Hematopoietic multipotent progenitor cell treated with erythropoietin and hydrocortisone succinate and interleukin-3 and kit ligand, for 17 days (in vitro differentiated cells): ENCODE measurements around the gene BRD4.
"Not testable (repeated sequence)": the region's sequence is repeated elsewhere in the genome, so short reads cannot be mapped to it uniquely, and the experiment has no call there.

Experiments
- DNase-seq: peaks from one replicate; pipeline ENCODE4 v3.0.0-alpha.2; 2015; ENCODE audit warnings: low spot score

The BRD4 gene

DNA sequence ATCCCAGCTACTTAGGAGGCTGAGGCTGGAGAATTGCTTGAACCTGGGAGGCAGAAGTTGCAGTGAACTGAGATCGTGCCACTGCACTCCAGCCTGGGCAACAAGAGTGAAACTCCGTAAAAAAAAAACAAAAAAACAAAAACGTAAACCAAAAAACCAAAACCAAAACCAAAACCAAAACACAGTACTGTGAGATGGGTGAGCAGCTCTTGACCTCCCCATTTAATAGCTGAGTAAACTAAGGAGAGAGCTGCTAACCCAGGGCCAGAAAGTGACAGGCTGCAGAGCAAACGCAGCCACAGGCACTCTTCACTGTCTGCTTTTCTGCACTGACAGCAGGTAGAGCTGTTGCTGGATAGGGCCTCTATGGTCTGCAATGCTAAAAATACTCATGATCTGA, 27.7 kb upstream of the BRD4 start:
- not testable (repeated sequence) for DNase-seq

- DNase-seq: no peak
Observed at GRCh38 chr19:15358918-15359317, 26.6 kb upstream of the BRD4 start.

DNA sequence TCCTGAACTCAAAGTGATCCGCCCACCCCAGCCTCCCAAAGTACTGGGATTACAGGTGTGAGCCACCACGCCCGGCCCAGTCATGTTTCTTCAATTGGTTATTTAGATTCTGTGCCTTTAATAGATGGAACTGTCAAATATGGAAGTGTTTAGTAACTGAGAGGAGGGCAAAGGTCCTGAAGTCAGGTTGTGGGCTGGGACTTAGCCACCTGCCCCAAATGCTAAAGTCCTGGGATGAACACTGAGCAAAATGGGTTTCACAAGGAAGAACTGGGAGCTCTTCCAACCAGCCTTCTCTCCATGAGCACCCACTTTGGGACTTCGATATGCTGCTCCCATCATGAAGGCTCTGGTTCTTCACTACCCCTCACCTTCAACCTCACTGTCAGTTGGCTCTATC, 25.6 kb upstream of the BRD4 start:
- no peak for DNase-seq

GRCh38 chr19:15354566-15355296, 22.4 kb upstream of the BRD4 start:
- no peak for DNase-seq

- DNase-seq: no peak
Observed at GRCh38 chr19:15353908-15354307, 21.6 kb upstream of the BRD4 start.

GRCh38 chr19:15352535-15352934, 20.2 kb upstream of the BRD4 start:
- DNase-seq: not testable (repeated sequence)

- not testable (repeated sequence) for DNase-seq
Observed at GRCh38 chr19:15341328-15341727, 9.0 kb upstream of the BRD4 start.

DNA sequence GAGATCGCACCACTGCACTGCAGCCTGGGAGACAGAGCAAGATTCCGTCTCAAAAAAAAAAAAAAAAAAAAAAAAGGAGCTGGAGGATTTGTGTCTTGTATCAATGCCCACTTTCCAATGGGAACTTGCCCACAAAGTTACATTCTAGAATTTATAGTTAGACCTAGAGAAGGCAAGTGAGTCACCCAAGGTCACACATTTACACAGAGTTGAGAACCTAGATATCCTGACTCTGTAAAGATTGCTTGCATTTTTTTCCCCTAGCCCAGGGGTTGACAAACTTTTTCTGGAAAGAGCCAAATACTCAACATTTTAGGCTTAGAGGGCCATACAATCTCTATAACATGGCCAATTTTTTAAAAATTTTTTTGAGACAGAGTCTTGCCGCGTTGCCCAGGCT, 7.7 kb upstream of the BRD4 start:
- DNase-seq: no peak

DNA sequence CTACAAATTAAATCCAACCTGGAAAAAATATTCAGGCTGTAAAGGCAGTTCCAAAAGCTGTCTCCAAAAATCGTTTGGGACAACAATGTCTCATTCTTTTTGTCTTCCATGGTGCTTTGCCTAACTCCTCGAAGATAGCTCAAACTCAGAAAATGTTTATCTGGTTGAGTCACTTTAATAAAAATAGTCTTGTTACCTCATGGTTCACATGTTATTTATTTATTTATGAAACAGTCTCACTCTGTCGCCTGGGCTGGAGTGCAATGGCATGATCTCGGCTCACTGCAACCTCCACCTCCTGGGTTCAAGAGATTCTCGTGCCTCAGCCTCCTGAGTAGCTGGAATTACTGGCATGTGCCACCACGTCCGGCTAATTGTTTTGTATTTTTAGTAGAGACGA, 4.9 kb upstream of the BRD4 start:
- DNase-seq: no peak

- not testable (repeated sequence) for DNase-seq
Observed at GRCh38 chr19:15335992-15336391, 3.7 kb upstream of the BRD4 start.

DNA sequence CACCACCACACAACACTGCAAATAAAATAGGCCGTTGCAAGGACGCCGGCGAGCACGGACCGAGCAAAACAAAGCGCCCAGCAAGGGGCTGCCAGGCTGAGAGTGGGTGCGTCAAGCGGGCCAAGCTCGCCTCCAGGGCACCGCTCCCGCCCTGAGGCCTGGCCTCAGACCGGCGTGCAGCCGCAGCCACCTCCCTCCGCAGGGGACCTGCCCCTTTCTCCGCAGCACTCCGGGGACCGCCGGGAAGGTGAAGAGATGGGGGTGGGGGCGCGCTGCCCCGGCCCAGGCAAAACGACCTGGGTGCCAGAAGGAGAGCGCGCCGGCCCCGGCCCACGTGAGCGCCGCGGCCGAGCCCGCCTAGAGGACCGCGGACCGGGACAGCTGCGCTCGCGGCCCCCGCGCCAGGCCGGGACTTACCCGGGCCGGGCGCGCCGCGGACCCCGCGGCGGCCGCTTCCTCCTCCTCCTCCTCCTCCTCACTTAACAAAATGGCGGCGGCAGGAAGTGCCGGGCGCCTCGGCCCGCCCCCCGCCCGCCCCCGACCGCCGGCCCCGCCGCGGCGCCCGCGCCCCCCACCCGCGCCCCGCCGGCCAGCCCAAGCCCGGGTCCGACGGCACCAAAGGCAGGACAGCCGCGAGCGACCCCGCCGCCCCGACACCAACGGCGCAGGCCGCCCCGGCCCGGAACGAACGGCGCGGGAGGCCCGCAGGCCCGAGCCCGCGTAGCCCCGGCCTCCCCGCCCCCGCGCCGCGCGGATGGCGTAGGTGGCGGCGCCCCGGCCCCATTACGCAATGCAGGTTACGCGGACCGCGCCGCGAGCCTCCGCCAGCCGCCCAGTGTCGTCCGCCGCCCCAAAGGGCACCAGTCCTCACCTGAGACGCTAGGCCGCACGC, 674 bp downstream of the BRD4 start:
- peak; percentile 62 for DNase-seq

DNA sequence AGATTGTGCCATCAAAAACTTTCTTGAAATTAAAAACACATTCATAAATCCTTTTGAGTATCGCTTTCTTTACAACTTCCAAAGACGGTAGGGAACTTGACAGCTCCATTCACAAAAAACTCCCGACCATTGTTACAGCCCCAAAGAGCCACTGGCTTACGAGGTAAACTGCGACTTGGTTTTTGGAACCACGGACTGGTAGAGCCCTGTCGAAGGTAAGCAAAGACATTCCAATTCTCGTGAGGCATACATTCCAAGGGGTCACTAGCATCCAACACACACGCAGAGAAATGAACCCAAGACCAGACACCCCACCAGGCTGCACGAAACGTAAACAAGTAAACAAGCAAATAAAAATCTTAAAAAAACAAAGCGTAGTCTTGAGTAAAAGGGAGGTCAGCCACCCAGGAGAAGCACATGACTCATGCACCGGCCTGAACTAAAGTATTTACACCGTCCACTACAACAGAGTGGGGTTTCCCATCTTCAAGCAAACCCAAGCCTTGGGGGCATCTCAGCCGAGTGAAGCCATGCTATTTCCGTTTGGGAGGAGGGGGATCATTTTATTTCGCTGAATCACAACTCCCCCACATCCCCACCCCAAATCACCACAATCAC, 1.4 kb downstream of the BRD4 start:
- peak; percentile 69 for DNase-seq

DNA sequence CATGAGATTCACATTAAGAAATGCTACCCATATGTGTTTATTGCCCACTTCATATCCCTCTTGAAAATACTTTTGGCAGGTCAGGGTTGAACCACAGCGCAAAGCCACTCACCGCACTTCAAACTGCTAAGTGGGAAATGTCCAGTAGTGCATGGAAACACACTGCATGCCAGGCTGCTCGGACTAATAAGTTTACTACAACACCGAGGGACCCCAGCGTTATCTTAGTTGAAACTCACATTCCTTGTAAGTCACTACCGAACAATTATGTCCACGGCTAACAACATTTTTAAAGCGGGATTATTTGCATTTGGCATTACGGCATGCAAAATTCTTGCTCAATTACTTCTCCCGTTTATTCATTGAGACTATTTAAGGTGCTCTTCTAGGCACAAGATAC, 4.0 kb downstream of the BRD4 start:
- peak; percentile 7 for DNase-seq

GRCh38 chr19:15324791-15325519, 7.4 kb downstream of the BRD4 start:
- DNase-seq: peak; percentile 79

- peak; percentile 60 for DNase-seq
Observed at GRCh38 chr19:15323496-15324235, 8.7 kb downstream of the BRD4 start.

- no peak for DNase-seq
Observed at GRCh38 chr19:15321739-15322138, 10.6 kb downstream of the BRD4 start.

- DNase-seq: no peak
Observed at GRCh38 chr19:15320116-15320515, 12.2 kb downstream of the BRD4 start.

- DNase-seq: no peak
Observed at GRCh38 chr19:15318241-15318691, 14.1 kb downstream of the BRD4 start.

GRCh38 chr19:15317392-15318071, 14.8 kb downstream of the BRD4 start:
- DNase-seq: no peak

DNA sequence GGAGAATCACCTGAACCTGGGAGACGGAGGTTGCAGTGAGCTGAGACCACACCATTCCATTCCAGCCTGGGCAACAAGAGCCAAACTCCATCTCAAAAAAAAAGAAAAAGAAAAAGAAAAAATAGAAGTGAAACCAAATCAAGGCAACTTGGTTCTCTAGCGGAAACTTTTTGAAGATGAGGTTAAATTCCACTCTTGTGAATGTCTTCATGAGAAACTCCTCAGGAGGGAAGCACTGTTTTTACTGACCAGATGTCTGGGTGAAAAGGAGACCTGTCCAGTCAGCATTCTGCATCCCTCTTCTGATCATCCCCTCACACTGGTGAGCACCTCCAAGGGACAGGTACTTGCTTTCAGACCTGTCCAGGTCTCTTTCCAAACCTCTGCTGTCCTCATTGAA, 15.8 kb downstream of the BRD4 start:
- DNase-seq: no peak

DNA sequence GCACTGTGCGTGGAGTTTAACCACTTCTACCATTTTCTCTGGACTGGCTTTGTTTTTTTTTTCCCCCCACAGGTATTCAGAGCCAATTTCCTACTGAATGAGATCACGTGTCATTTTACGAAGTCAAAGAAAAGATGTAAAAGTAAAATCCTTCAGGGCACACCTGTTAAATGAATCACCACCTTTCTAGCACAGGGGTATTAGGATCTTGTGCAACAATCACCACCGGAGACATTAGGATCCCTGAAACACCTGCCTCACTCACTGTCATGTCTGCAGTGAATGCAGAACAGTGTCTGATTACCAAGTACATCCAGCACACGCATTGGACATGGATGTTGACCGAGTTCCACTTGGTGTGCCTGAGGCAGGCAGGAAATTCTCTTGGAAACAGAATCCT, 17.2 kb downstream of the BRD4 start:
- no peak for DNase-seq
